Endodermal cell (in vitro differentiated cells): ENCODE results near the gene SH2D3C. TPM values are rescaled to one million over a fixed set of nuclear protein-coding genes. Genes with fewer than 3 reads are reported as not detected.
A peak's percentile ranks its signal among the peaks of the same experiment; 100 is the strongest.

Experiments
- DNase-seq: peaks from one replicate; pipeline ENCODE4 v3.0.0-alpha.2; 2017
- H3K27ac ChIP-seq: 2 replicates; pipeline ENCODE4 v1.5.1; 2013; ENCODE audit warnings: mild to moderate bottlenecking, low read depth, low read length, moderate library complexity
- H3K27me3 ChIP-seq: 2 replicates; pipeline ENCODE4 v1.6.1; 2013; ENCODE audit warnings: mild to moderate bottlenecking, low read length, moderate library complexity; ENCODE audit not compliant: insufficient read depth, control insufficient read depth, poor library complexity, severe bottlenecking
- H3K36me3 ChIP-seq: 2 replicates; pipeline ENCODE4 v1.7.0; 2013; ENCODE audit warnings: mild to moderate bottlenecking, low read length, moderate library complexity; ENCODE audit not compliant: control insufficient read depth, insufficient read depth
- H3K4me1 ChIP-seq: one replicate; pipeline ENCODE4 v1.7.0; 2013; ENCODE audit warnings: low read length; ENCODE audit not compliant: control insufficient read depth, insufficient read depth
- H3K4me3 ChIP-seq: 2 replicates; pipeline ENCODE4 v1.5.1; 2013; ENCODE audit warnings: mild to moderate bottlenecking, low read length, moderate library complexity
- H3K9ac ChIP-seq: 2 replicates; pipeline ENCODE4 v1.6.1; 2013; ENCODE audit warnings: mild to moderate bottlenecking, low read length, moderate library complexity; ENCODE audit not compliant: poor library complexity, severe bottlenecking; ENCODE audit errors: extremely low read depth
- H3K9me3 ChIP-seq: 2 replicates; pipeline ENCODE4 v1.6.1; 2013; ENCODE audit warnings: mild to moderate bottlenecking, low read length, moderate library complexity; ENCODE audit not compliant: control insufficient read depth
- H3K27ac Mint-ChIP-seq: 2 replicates; pipeline ENCODE4 v1.8.0; 2020; ENCODE audit warnings: mixed read lengths
- H3K27me3 Mint-ChIP-seq: 2 replicates; pipeline ENCODE4 v1.8.0; 2021; ENCODE audit warnings: mild to moderate bottlenecking, mixed read lengths; ENCODE audit not compliant: insufficient read depth
- H3K36me3 Mint-ChIP-seq: 2 replicates; pipeline ENCODE4 v1.8.0; 2020; ENCODE audit warnings: low read depth, mixed read lengths
- H3K4me1 Mint-ChIP-seq: 2 replicates; pipeline ENCODE4 v1.8.0; 2020; ENCODE audit warnings: mixed read lengths
- H3K4me3 Mint-ChIP-seq: 2 replicates; pipeline ENCODE4 v1.8.0; 2020; ENCODE audit warnings: mild to moderate bottlenecking, moderate library complexity, mixed read lengths
- H3K9me3 Mint-ChIP-seq: 2 replicates; pipeline ENCODE4 v1.8.0; 2020; ENCODE audit warnings: mild to moderate bottlenecking, mixed read lengths
- WGBS, 2 experiments: methylation state at CpG; one replicate each; pipeline versions ENCODE4 v1.1.5 to v1.1.7; 2013; ENCODE audit warnings: missing lambda C conversion rate in 2 of 2, mixed read lengths in 1 of 2; ENCODE audit not compliant: insufficient coverage in 1 of 2, insufficient read length in 1 of 2; 5-methylcytosine and 5-hydroxymethylcytosine counted together
- total RNA-seq, 2 donors: library from RNA; stranded (reverse); fragmentation: NEBNext Ultra II Directional in 1 of 2; extraction: Animal tissue kit (Norgen Biotek cat#: 25700) in 1 of 2; gene quantifications; 2 replicates in 1 of 2; 3 replicates in 1 of 2; pipeline ENCODE4 v1.2.1, GENCODE V29; 2021
- TF ChIP-seq, protein P1 (sequence below): fragments of 200-600 bp; sonication (generic); conservative IDR thresholded peaks from 2 replicates; pipeline ENCODE4 v1.5.0; 2021; ENCODE audit warnings: antibody characterized with exemption, mild to moderate bottlenecking

Gene SH2D3C
- total RNA-seq, 2 donors from 2014 or later, result 0.77 to 1.4 TPM

DNA sequence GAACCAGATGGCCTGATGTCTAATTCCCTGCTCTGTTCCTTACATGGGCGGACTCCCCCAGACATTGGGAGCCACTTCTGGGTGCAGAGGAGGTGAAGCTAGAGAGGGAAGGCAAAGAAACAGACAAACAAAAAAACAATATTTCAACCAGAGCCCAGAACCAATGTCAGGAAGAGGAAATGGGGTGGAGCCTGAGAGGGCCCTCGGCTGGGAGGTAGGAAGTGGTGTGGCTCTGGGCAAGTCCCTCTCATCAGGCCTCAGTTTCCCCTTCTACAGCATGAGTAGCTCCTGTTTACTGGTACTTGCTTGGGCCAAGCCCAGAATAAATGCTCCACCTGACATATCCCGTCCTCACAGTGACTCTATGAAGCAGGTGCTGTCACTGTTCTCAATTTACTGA is 11.1 kb downstream of the SH2D3C start:
- Mint-ChIP-seq H3K4me3 (no peak overlapping the region), H3K36me3 (no peaks in the 10 kb centered on the region), H3K27me3 (peaks cover 8% of the 10 kb centered on the region), H3K9me3 (no peaks in the 10 kb centered on the region), H3K4me1 (peaks cover 8% of the 10 kb centered on the region), H3K27ac (no peak overlapping the region)
- no peak for DNase-seq
- Histone ChIP-seq H3K9me3 (no peaks in the 10 kb centered on the region), H3K36me3 (no peaks in the 10 kb centered on the region), H3K9ac (no peak overlapping the region), H3K4me1 (peaks cover 3% of the 10 kb centered on the region), H3K4me3 (no peak overlapping the region), H3K27me3 (no peaks in the 10 kb centered on the region), H3K27ac (peak overlapping the region; percentile 56)
- 83% methylated on average over 3 of the region's 3 CpGs; no CpG with 5 or more reads in 1 of the 2 experiments for WGBS, 2 experiments
- TF ChIP-seq, protein P1, sequence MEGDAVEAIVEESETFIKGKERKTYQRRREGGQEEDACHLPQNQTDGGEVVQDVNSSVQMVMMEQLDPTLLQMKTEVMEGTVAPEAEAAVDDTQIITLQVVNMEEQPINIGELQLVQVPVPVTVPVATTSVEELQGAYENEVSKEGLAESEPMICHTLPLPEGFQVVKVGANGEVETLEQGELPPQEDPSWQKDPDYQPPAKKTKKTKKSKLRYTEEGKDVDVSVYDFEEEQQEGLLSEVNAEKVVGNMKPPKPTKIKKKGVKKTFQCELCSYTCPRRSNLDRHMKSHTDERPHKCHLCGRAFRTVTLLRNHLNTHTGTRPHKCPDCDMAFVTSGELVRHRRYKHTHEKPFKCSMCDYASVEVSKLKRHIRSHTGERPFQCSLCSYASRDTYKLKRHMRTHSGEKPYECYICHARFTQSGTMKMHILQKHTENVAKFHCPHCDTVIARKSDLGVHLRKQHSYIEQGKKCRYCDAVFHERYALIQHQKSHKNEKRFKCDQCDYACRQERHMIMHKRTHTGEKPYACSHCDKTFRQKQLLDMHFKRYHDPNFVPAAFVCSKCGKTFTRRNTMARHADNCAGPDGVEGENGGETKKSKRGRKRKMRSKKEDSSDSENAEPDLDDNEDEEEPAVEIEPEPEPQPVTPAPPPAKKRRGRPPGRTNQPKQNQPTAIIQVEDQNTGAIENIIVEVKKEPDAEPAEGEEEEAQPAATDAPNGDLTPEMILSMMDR, result no peak

- no peaks in the 10 kb centered on the region for H3K27me3 ChIP-seq
- Mint-ChIP-seq H3K27me3 (peaks cover 6% of the 10 kb centered on the region), H3K4me3 (no peak overlapping the region), H3K27ac (no peak overlapping the region), H3K36me3 (no peaks in the 10 kb centered on the region), H3K9me3 (no peaks in the 10 kb centered on the region), H3K4me1 (peaks cover 3% of the 10 kb centered on the region)
- DNase-seq, result no peak
- TF ChIP-seq, protein P1, result no peak
- H3K36me3 ChIP-seq, result no peaks in the 10 kb centered on the region
- no peak overlapping the region for H3K4me3 ChIP-seq
- H3K9me3 ChIP-seq, result no peaks in the 10 kb centered on the region
- 90 to 100% methylated on average over 1 of the region's 1 CpG for WGBS, 2 experiments
- no peak overlapping the region for H3K27ac ChIP-seq
- H3K4me1 ChIP-seq, result peaks cover under 1% of the 10 kb centered on the region
- no peak overlapping the region for H3K9ac ChIP-seq
Measured at GRCh38 chr9:127765418-127765817, 13.0 kb downstream of the SH2D3C start.

DNA sequence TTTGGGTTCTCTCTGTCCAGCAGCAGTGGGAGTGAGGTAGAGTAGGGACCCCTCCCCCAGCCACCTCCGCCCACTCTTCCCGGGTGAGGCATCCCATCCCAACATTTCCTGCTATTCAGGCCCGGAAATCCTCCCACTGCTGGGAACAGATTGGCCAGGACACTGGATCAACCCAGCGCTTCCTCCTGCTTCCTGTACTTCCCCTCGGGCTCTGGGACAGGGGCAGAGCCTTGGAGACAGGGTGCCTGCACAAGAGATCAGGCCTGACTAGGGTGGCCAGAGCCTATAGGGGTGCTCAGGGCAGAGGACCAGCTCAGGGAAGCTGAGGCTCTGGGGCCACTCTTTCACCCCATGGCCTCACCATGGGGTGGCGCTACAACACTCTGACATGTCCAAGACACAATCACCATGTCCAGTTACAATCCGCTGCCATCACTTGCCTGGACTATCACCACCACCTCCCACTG is 14.5 kb downstream of the SH2D3C start:
- H3K9ac ChIP-seq, result no peak overlapping the region
- peaks cover 2% of the 10 kb centered on the region for H3K27me3 Mint-ChIP-seq
- H3K9me3 ChIP-seq, result no peaks in the 10 kb centered on the region
- H3K9me3 Mint-ChIP-seq, result no peaks in the 10 kb centered on the region
- no peak overlapping the region for H3K4me3 Mint-ChIP-seq
- no peak overlapping the region for H3K4me3 ChIP-seq
- peak; percentile 86 for DNase-seq
- no peak overlapping the region for H3K27ac ChIP-seq
- H3K4me1 ChIP-seq, result no peaks in the 10 kb centered on the region
- no peaks in the 10 kb centered on the region for H3K36me3 ChIP-seq
- WGBS, 2 experiments, result 68 to 81% methylated on average over 5 to 7 of the region's 7 CpGs
- H3K27me3 ChIP-seq, result no peaks in the 10 kb centered on the region
- H3K36me3 Mint-ChIP-seq, result no peaks in the 10 kb centered on the region
- TF ChIP-seq, protein P1, result peak; percentile 69
- peaks cover 2% of the 10 kb centered on the region for H3K4me1 Mint-ChIP-seq
- no peak overlapping the region for H3K27ac Mint-ChIP-seq
